22Rv1 (cell line): ENCODE results near the gene GYS2.

Source experiments
- ZFX ChIP-seq: fragments of 450-650 bp; IDR thresholded peaks from 2 replicates; pipeline ENCODE4 v1.6.1; 2017; ENCODE audit warnings: antibody characterized with exemption, borderline replicate concordance
- TF ChIP-seq, protein P1 (sequence below): fragments of 450-650 bp; IDR thresholded peaks from 2 replicates; pipeline ENCODE4 v1.5.1; 2017; ENCODE audit warnings: mild to moderate bottlenecking

- TF ChIP-seq, protein P1, sequence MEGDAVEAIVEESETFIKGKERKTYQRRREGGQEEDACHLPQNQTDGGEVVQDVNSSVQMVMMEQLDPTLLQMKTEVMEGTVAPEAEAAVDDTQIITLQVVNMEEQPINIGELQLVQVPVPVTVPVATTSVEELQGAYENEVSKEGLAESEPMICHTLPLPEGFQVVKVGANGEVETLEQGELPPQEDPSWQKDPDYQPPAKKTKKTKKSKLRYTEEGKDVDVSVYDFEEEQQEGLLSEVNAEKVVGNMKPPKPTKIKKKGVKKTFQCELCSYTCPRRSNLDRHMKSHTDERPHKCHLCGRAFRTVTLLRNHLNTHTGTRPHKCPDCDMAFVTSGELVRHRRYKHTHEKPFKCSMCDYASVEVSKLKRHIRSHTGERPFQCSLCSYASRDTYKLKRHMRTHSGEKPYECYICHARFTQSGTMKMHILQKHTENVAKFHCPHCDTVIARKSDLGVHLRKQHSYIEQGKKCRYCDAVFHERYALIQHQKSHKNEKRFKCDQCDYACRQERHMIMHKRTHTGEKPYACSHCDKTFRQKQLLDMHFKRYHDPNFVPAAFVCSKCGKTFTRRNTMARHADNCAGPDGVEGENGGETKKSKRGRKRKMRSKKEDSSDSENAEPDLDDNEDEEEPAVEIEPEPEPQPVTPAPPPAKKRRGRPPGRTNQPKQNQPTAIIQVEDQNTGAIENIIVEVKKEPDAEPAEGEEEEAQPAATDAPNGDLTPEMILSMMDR = no peak
- no peak for TF ChIP-seq ZFX
Observed at GRCh38 chr12:21568115-21568514, 36.5 kb downstream of the GYS2 start.
